Superior temporal gyrus (tissue), 1 donor: ENCODE results near the gene CLPTM1L.
A peak's percentile ranks its signal among the peaks of the same experiment; 100 is the strongest.
"Not testable (repeated sequence)": the region's sequence is repeated elsewhere in the genome, so short reads cannot be mapped to it uniquely, and the experiment has no call there.

ENCODE experiments used
- DNase-seq: peaks from one replicate; pipeline ENCODE4 v3.0.0-alpha.2; 2016; ENCODE audit errors: extremely low spot score

CLPTM1L gene

GRCh38 chr5:1362242-1363015 lies 17.5 kb upstream of the CLPTM1L start:
- DNase-seq: no peak

DNA sequence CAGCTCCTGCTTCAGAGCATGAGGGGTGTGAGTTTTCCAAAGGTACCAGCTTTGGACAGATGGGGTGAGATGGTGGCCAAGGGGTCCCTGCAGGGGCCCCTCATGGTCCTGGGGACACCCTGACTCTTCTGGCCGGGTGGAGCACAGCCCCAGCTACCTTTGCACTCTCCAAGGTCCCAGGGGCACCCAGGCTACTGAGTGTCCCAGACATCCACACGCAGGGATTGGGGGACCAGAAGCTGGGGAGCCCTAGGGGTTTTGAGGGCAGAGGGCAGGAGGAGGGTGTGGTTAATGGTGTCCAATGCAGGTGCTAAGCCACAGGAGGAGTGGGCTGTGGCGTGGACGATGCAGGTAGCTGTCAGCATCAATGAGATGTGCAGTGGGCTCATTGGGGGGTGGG lies 16.0 kb upstream of the CLPTM1L start:
- DNase-seq: no peak

DNA sequence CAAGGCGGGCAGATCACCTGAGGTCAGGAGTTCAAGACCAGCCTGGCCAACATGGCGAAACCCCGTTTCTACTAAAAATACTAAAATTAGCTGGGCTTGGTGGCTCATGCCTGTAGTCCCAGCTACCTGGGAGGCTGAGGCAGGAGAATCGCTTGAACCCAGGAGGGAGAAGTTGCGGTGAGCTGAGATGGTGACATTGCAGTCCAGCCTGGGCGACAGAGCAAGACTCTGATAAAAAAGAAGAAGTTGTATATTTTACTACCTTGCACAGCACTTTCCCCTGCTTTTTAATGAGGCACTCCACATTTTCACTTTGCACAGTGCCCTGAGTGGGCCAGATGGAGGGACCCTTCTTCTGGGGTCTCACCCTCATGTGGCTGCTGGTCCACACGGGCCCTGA lies 15.5 kb upstream of the CLPTM1L start:
- DNase-seq: not testable (repeated sequence)

DNA sequence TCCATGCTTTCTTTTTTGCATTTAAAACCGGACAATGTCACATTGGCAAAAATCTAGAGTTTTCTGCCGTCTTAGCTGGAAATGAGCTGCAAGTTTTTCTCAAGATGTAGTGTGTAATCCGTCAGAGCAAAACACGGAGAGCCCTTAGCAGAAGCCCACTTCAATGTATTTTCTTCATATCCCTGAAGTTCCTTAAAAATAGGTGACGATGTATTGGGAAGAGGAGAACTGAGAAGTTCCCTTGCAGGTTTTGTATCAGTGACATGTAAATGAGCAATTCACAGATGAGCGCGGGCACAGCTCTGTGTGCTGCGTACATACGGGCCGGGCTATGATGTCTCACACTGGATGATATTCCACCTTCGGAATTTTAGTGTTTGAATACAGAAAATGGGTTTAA lies 14.8 kb upstream of the CLPTM1L start:
- DNase-seq: no peak

DNA sequence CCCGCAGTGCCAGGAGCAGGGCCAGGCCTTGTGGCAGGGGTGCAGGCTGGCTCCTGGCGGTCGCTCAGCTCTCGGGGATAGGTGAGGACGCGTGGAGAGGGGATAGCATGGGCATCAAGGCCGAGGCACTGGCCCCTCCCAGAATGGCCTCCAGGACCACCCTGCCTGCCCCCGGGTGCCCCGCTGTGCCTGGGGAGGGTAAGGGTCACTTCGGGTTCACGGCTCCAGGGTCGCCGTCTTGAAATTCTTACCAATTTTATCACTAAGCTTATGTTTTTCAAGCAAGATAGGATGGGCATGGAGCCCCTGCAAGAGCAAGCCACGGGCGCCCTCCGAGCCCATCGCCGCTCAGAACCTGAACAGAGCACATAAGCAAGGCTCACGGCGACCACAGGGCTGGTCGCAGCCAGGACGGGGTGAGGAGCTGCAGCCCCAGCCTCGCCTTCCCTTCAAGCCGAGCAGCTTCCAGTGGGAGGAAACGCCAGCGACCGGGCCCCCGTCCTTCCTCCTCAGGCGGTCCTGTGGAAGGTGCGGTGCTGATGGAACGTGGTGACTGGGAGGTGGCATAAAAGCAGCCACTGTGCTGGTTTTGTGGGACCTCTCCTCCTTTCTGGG lies 14.2 kb upstream of the CLPTM1L start:
- no peak for DNase-seq

- no peak for DNase-seq
These were observed 13.8 kb upstream of the CLPTM1L start for GRCh38 chr5:1358726-1359025.

GRCh38 chr5:1357946-1358725 lies 13.2 kb upstream of the CLPTM1L start:
- DNase-seq: no peak

GRCh38 chr5:1356873-1357787 lies 12.2 kb upstream of the CLPTM1L start:
- DNase-seq: no peak

DNA sequence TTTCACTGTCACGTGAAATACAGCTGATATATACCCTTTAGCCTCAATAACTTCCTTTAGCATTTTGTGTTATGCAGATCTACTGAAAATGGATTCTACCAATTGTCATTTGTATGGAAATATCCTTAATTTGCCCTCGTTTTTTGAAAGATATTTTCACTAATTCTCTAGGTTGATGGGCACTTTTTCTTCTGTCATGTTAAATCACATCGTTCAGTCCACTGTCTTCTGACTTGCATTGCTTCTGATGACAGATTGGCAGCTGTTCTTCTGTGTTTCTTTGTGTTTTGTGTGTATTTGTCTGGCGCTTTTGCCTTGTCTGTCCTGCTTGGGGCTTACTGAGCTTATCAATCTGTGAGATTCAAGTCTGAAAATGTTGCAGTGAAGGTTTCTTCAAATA lies 9.7 kb upstream of the CLPTM1L start:
- no peak for DNase-seq

DNA sequence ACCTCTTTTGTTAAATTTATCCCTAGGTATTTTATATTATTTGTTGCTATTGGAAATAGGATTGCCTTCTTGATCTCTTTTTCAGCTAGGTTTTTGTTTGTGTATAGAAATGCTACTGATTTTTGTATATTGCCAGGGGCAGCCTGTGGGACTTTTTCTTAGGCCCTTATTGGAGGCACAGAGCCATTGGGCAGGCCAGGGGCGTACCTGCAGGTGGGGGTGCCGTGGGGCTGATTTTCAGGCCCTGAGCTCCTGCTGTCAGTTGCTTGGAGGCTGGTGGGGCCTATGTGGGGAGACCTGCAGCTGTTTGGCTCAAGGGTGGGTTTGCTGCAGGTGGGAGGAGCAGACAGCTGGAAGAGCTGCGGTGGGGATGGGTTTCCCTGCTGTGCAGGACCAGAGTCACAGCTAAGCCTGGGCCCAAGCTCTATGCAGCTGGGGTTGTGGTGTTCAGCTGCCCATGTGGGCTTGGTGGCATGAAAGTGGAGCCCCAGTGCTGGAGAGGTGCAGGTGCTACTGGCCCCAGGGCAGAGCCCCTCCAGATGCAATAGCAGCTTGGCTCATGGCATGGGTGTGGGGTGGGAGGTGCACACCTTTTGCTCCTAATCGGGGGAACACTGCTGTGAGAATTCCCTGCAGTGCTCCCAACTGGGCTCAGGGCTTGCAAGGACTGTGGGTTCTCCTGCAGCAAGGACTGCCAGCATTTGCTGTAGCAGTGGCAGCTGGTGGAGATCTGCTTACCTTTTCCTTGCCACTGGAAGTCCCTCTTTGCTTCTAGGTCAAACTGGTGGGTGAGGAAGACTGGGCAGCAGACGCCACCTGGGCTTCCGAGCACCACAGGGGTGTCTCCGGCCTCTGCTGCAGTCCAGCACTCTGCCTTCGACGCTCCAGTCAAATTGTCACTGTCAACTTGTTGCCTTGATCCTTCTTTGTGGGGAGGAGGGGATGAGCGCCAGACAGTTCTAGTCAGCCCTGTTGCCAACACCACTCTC lies 7.6 kb upstream of the CLPTM1L start:
- DNase-seq: no peak

- peak; percentile 88 for DNase-seq
These were observed 6.3 kb upstream of the CLPTM1L start for GRCh38 chr5:1351156-1351555.

DNA sequence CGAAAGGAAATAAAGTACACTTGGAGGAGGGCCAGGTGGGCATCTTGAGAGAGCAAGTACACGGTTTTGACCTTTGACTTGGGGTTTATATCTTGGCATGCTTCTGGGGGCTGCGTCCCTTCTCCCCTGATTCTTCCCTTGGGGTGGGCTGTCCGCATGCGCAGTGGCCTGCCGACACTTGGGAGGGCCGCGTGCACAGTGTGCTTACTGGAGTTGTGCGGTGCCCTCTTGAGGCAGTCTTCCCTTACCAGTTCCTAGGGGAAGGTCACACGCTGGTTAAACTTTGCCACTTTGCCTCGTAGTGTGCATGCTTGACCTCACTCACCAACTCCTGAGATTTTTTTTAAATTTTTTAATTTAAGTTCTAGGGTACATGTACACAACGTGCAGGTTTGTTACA lies 4.3 kb upstream of the CLPTM1L start:
- DNase-seq: no peak

GRCh38 chr5:1348986-1349245 lies 4.0 kb upstream of the CLPTM1L start:
- DNase-seq: no peak

- no peak for DNase-seq
These were observed 2.7 kb upstream of the CLPTM1L start for GRCh38 chr5:1347571-1347970.

DNA sequence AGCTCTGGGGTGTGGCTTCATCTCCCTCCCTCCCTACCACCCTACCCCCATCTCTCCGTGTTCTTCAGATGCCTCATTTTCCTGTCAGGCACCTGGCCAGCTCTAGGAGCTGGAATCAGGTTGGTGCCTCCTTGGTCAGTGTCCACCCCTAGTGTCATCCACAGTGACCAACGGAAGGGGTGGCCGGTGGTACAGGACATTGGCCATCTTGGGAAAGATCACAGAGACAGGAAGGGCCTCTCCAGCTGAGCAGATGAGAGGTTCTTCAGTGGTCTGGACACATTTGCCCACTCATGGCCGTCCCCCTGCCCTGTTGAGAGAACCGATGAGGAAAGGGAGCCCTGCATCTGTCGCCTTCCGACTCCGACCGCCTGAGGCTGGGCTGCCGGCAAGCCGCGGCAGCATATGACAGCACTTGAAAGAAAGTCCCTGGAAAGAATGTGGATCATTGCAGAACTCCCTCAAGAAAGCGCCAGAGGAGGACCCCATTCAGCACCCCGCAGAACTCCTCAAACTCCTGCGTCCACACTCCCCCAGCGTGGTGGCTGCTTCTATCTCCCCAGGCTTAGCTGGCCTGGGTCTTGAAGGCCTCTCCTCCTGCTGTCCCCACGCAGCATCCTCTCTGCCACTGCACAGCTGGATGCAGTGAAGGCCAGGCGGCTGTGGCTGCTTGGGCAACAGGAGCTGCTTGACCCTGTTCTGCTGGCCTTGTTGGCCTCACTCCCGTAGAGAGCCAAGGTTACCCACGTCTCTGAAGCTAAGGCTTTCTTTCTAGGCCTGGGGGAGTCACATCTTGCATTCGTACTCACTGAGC lies 1.9 kb upstream of the CLPTM1L start:
- no peak for DNase-seq

- no peak for DNase-seq
These were observed 1.2 kb upstream of the CLPTM1L start for GRCh38 chr5:1345876-1346626.

DNA sequence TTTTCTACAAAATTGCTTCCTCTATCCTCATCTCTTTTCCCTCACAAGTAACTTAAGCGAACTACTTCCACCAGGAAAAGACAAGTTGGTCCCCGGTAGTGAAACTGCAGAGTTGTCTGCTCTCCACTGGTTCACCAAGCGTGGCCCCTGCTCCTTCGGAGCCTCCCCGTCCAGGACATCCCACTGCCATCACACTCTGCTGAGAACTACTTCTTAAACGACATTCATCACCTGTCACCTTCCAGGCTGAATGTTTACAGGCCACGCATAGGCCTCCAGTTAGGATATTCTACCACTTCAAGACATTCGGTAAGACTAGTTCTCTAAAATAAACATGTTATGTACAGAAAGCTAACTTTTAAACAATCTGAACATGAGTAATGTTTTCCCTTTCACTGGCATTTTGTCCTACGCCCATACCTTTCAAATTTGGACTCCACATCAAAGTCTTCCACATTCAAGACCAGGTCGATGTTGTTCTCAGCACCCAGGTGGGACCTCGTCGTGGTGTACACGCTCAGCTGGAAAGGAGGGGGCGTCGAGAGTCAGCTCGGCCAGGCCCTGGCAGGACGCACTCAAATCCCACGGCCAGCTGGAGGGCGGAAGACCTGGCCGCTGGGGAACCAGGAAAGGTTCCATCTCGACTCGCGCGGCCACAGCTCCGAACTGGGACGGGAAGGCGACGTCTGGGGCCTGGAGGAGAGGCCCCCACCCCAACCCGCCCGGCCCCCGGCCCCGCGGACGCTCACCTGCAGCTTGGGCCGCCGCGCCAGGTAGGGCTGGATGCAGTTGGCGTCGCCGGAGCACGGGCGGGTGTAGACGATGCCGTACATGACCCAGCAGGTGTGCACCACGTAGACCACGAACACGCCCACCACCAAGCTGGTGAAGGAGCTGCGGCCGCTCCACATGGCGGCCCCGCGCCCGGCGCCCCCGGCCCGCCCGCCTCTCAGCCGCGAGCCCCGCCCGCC lies 683 bp downstream of the CLPTM1L start:
- DNase-seq: no peak

- no peak for DNase-seq
These were observed 1.6 kb downstream of the CLPTM1L start for GRCh38 chr5:1343315-1343751.
